22Rv1 (cell line): ENCODE results near the gene CA9.

Experiments
- CTCF ChIP-seq: fragments of 450-650 bp; IDR thresholded peaks from 2 replicates; pipeline ENCODE4 v1.5.1; 2017; ENCODE audit warnings: mild to moderate bottlenecking
- ZFX ChIP-seq: fragments of 450-650 bp; IDR thresholded peaks from 2 replicates; pipeline ENCODE4 v1.6.1; 2017; ENCODE audit warnings: antibody characterized with exemption, borderline replicate concordance

GRCh38 chr9:35661756-35662350 is 11.9 kb upstream of the CA9 start:
- TF ChIP-seq CTCF: no peak
- no peak for TF ChIP-seq ZFX
